ENCODE data around the gene RFK. TPM values are rescaled to one million over a fixed set of nuclear protein-coding genes. Genes with fewer than 3 reads are reported as not detected.

RFK gene
- total and polyA plus RNA-seq, 9 of the 15 experiments (the other 6 are each of a cell fraction or from before 2014, with no cell fraction given), result 3.8 to 51.1 (median 14.8) TPM

- TF ChIP-seq CTCF (IDR thresholded peaks at IDR 0.05 in 2 of 3, conservative IDR thresholded peaks at IDR 0.05 in 1 of 3; ENCODE audit: insufficient read depth in 2 of 3, low read depth in 1 of 3, low read length in 3 of 3), result peak; percentile 29 to 64 (median 55); a peak in 3 of 6 replicates
- no peak for TF ChIP-seq MIER1 (IDR thresholded peaks at IDR 0.05; ENCODE audit: low read depth)
- TF ChIP-seq, protein P1, sequence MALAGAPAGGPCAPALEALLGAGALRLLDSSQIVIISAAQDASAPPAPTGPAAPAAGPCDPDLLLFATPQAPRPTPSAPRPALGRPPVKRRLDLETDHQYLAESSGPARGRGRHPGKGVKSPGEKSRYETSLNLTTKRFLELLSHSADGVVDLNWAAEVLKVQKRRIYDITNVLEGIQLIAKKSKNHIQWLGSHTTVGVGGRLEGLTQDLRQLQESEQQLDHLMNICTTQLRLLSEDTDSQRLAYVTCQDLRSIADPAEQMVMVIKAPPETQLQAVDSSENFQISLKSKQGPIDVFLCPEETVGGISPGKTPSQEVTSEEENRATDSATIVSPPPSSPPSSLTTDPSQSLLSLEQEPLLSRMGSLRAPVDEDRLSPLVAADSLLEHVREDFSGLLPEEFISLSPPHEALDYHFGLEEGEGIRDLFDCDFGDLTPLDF (CRISPR knock-in tag; IDR thresholded peaks at IDR 0.05), result no peak
- TF ChIP-seq, protein P2, sequence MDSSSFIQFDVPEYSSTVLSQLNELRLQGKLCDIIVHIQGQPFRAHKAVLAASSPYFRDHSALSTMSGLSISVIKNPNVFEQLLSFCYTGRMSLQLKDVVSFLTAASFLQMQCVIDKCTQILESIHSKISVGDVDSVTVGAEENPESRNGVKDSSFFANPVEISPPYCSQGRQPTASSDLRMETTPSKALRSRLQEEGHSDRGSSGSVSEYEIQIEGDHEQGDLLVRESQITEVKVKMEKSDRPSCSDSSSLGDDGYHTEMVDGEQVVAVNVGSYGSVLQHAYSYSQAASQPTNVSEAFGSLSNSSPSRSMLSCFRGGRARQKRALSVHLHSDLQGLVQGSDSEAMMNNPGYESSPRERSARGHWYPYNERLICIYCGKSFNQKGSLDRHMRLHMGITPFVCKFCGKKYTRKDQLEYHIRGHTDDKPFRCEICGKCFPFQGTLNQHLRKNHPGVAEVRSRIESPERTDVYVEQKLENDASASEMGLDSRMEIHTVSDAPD (CRISPR knock-in tag; IDR thresholded peaks at IDR 0.05), result no peak
- TF ChIP-seq FOXJ3 (CRISPR knock-in tag; IDR thresholded peaks at IDR 0.05), result no peak
- TF ChIP-seq, protein P3, sequence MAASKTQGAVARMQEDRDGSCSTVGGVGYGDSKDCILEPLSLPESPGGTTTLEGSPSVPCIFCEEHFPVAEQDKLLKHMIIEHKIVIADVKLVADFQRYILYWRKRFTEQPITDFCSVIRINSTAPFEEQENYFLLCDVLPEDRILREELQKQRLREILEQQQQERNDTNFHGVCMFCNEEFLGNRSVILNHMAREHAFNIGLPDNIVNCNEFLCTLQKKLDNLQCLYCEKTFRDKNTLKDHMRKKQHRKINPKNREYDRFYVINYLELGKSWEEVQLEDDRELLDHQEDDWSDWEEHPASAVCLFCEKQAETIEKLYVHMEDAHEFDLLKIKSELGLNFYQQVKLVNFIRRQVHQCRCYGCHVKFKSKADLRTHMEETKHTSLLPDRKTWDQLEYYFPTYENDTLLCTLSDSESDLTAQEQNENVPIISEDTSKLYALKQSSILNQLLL (CRISPR knock-in tag; IDR thresholded peaks at IDR 0.05; ENCODE audit: borderline replicate concordance), result no peak
These were observed 9.1 kb upstream of the RFK start (continued) for GRCh38 chr9:76403352-76403751.
